Jurkat, Clone E6-1 (cell line): ENCODE results near the gene PNMA3.
"Not testable (repeated sequence)": the region's sequence is repeated elsewhere in the genome, so short reads cannot be mapped to it uniquely, and the experiment has no call there.

ENCODE experiments used
- DNase-seq: peaks from one replicate; pipeline ENCODE4 v3.0.0-alpha.2; 2011; ENCODE audit warnings: low read depth, low spot score
- H3K4me3 ChIP-seq: 2 replicates; pipeline ENCODE4 v1.5.1; 2011; ENCODE audit warnings: mild to moderate bottlenecking, low read length, control low read depth, moderate library complexity

Gene PNMA3

GRCh38 chrX:153066402-153066801 lies 10.1 kb downstream of the PNMA3 start:
- H3K4me3 ChIP-seq = not testable (repeated sequence)

GRCh38 chrX:153071909-153072583 lies 15.8 kb downstream of the PNMA3 start, which contains the start of gene PNMA6A:
TSS of gene PNMA6A (plus strand) at chrX:153072454. CDS start at chrX:153073063, 609 bp downstream.
- DNase-seq, H3K4me3 ChIP-seq: not testable (repeated sequence)

More at GRCh38 chrX:153066402-153066801, 10.1 kb downstream of the PNMA3 start:
- DNase-seq = not testable (repeated sequence)

GRCh38 chrX:153073331-153073730 lies 17.1 kb downstream of the PNMA3 start:
- H3K4me3 ChIP-seq, DNase-seq: not testable (repeated sequence)

- no peak overlapping the region for H3K4me3 ChIP-seq
- DNase-seq = no peak
Observed at GRCh38 chrX:153074262-153074899, 18.1 kb downstream of the PNMA3 start.

GRCh38 chrX:153074935-153075334 lies 18.7 kb downstream of the PNMA3 start:
- no peak overlapping the region for H3K4me3 ChIP-seq
- no peak for DNase-seq

- no peak for DNase-seq
- H3K4me3 ChIP-seq = no peak overlapping the region
Observed at GRCh38 chrX:153075366-153075765, 19.1 kb downstream of the PNMA3 start.

- not testable (repeated sequence) for H3K4me3 ChIP-seq, DNase-seq
Observed at GRCh38 chrX:153077437-153078135, 21.3 kb downstream of the PNMA3 start.

- not testable (repeated sequence) for DNase-seq, H3K4me3 ChIP-seq
Observed at GRCh38 chrX:153083238-153083923, 27.1 kb downstream of the PNMA3 start.

GRCh38 chrX:153102418-153102817 lies 46.1 kb downstream of the PNMA3 start:
- no peak overlapping the region for H3K4me3 ChIP-seq
- no peak for DNase-seq

GRCh38 chrX:153104959-153105358 lies 48.7 kb downstream of the PNMA3 start:
- not testable (repeated sequence) for DNase-seq, H3K4me3 ChIP-seq

- H3K4me3 ChIP-seq, DNase-seq: not testable (repeated sequence)
Observed at GRCh38 chrX:153106092-153106801, 50.0 kb downstream of the PNMA3 start.
